ENCODE results near the gene HMG20A.

Gene HMG20A

DNA sequence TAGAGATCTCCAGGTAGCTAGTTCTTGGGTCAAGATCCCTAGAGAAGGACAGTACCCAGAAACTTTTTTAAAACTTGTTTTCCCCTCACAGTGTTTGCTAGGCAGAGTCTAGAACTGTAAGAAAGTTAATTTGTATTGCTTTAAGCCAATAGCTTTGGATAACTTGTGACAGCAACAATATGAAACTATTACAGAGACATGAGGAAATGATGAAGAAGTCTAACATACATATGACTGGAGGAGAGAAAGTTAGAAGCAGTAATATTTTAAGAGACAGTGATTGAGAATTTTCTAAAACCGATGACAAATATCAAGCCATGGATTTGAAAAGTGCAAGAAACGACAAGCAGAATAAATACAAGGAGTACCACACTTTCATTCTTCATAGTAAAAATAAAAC is 10.0 kb downstream of the HMG20A start:
- no peak for DNase-seq

GRCh38 chr15:77436822-77437221 is 16.1 kb downstream of the HMG20A start:
- no peak for DNase-seq

GRCh38 chr15:77437264-77437663 is 16.6 kb downstream of the HMG20A start:
- DNase-seq = no peak

DNA sequence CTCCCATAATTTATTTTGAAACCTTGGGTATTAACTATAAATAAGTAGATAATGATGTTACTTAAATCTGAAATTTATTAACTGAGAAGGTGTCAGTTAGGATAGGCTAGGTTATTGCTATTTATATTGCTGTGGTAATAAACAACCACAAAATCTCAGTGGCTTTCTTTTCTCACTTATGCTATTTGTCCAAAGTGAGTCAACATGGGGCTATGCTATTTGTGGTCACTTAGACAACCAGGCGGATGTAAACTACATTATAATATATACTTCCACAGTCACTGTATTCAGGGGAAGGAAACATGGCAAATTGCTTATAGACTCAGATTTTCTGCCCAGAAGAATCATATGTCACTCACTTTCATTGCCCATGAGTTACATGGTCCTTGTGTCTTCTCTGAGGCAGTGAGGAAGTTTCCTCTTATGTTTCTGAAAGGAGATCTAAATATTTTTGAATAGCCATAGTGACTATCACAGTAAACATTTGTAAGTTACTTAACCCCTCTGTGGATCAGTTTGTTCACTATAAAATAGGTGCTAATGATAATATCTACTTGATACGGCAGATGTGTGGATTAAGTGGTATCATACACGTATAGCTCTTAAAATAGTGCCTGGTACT is 19.8 kb downstream of the HMG20A start:
- DNase-seq = no peak

DNA sequence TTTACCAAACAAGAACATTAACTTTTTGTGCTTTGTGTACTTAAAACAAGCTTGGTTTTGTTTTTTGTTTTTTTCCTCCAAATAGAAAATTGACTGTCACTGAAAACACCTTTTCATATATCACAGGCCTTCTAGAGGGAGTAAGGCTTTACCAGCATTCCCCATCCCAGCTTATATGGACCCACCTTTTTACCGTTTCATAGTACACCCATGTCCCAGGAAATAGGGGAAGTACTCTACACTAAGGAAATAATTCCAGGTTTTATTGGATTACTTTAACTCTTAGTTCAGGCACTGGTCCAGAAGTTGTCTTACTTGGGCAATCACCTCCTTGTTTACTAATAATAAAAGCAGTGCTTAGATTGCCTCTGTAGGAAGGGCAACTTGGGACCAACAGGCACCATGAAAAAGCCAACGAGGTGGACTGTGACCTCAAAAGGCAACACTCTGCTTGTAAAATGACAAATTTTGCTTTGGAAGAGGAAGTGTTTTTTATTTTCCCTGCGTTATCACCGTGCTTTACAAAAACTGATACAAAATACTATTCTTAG is 26.2 kb downstream of the HMG20A start:
- DNase-seq = no peak

DNA sequence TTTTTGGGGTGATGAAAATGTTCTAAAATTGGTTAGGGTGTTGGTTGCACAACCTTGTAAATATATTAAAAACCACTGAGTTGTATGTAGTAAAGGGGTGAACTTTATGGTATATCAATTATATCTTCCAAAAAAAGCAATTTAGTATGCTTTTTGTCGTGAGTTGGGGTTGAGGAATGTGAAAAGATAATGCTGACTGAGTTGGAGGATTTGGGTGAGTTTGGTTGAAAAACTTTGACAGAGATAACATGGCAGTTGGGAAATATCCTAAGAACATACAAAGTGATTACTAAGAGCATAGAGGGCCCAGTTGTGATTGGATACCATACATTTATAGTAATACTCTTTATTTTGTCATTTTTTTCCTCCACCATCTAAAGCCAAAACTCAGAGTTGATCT is 33.6 kb downstream of the HMG20A start:
- no peak for DNase-seq

GRCh38 chr15:77454951-77455350 is 34.3 kb downstream of the HMG20A start:
- DNase-seq = no peak

DNA sequence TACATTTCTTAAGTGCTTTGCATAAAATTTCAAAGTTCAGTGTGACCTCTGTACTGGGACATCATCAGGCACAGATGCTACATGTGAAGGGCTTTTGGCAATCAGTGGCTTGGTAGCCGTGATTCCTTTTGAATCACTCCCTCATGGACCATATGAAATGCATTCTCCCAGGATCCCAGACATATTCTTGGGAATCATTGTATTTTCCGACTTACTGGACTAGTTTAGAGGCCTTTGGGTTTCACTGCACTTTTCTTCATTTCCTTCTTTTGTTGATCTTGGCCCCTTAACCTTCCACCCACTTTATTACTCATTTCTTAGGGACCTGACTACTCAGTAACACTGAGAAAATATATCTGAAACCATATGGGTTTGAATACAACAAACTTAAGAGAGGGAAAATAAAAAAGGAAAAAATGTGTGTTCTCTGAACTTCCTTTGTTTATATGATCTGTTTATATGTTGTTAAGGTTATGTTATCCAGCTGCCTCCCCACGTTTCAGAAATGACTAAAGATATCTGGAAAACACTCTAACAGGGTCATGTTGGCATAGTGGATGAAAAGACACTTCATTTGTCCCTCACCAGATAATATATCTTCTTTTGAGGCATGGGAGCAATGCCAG is 35.1 kb downstream of the HMG20A start:
- DNase-seq = no peak

DNA sequence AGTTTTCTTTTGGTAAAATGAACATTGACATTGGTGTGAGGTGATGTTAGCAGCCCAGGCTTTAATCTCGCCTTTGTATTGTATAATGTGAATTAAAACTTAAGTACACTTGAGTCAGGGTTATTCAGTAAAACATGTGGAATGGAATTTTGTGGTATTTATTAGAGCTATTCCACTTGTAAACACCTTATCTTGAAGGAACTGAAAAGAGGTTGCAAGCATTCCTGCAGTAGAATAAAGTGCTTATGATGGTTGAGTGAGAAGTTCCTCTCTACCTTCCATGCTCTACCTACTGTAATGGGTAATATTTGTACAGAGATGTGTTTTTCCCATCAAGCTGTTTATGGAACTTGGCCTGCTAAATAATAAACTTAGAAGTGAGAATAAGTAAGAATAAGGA is 36.1 kb downstream of the HMG20A start:
- no peak for DNase-seq

DNA sequence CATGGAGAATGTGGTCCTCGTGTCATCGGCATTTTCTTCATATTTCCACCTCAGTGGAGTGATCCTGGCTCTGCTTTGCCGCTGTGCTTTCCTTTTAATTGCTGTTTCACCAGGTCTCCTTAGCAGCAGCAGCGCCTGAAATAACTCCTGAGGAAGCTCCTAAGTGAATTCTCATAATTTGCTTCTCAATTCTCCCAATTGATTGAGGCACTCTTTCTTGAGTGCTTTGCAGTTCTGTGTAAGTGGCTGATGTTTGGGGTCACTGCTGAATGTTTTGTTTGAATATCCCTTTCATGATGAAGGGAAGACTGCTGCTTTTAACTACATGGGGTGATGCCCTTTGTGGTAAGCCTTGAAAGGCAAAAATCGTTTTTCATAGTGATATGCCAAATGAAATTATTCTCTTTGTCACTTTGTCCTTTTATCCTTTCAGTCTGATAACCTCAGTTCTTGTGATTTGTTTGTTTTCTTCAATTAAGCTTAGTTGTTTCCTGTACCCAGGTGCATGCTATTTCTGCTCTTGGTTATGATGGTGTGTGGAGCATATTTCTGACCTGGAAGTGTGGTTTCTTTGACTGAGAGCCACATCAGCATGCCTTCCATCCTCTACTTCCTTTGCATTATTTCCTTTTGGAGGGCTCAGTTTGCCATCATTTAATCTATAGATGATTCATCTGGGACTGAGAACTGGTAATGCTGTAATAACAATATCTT is 36.7 kb downstream of the HMG20A start:
- DNase-seq = no peak

DNA sequence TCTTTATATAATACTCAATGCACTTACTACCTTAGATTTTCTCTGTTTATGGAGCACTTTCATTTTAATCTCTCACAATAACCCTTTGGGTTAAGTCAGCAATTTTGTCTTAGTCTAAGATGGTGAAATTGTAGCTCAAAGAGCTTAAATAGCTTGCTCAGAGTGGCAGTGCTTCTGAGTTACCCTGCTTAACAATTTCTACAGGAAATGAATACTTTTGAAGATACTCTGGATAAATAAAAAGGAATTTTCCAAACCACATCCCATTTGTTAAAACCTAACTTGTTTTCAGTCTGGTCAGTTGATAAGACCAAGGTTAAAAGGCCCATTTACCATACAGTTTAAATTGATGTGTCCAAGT is 37.2 kb downstream of the HMG20A start:
- no peak for DNase-seq

DNA sequence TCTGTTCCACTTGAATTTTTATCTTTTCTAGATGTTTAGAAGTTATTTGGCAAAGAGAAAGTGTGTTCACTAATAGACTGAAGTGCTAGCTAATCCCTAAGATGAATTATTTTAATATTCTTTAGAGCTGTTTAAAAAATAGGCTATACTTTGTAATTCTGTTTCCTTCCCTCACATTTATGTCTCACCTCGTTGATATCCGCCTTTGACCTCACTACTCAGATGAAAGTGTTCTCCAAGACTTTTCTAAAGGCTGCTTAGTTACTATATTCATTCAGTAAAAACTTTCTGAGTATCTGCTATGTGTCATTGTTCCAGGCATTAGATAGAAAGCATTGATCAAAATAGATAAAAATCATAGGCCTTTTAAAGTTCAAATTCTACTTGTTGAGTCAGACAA is 38.3 kb downstream of the HMG20A start:
- no peak for DNase-seq

DNA sequence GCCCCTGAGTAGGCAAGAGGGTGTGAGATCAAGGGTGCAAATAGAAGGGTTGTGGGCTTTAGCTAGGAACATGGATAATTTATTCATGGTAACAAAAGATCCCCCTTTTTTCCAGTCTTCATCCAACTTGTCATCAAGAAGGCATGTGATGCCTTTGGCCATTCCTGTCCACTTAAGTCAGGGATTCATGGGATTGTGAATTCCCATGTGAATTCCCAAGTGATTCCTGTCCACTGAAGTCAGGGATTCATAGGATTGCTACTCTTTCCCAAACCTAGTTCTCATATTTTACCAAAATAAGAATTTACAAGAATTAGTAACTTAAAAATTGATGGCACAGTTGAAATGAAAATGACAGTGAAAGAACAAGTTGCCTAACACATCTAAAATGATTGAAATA is 40.8 kb downstream of the HMG20A start:
- DNase-seq = no peak

GRCh38 chr15:77464129-77464865 is 43.6 kb downstream of the HMG20A start:
- no peak for DNase-seq

GRCh38 chr15:77466521-77466920 is 45.8 kb downstream of the HMG20A start:
- no peak for DNase-seq

DNA sequence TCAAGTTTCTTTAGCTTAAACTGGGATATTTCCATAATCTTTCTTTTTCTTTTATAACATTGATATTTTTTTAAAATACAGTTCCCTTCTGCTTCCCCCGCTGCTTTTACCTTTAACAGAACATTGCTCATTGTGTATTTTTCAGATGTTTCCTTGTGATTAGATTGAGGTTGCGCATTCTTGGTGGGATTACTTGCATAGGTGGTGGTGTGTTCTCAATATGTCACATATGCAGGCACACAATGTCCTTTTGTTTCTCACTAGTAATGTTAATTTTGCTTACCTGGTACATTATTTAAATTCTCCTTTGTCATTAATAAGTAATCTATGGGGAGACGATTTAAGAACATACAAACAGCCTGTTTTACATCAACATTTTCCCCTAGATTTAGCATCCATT is 48.2 kb downstream of the HMG20A start:
- DNase-seq = no peak

DNA sequence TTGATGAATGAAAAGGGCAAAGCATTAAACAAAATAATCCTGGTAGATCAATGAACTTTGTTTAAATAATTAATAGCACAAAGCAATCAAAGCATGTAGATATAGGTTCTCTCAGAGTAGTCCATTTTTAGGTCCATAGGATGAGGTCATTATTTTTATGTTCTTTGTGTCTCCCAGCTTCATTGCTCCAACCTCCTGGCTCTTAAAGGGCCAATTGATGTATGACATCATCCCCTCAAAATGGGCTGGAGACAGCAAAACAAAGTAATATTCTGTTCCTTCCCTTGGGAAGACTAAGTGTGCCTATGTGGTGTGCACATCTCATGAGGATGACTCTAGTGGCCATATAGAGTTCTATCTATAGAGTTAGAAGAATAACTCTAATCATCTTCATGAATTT is 49.5 kb downstream of the HMG20A start:
- DNase-seq = no peak

DNA sequence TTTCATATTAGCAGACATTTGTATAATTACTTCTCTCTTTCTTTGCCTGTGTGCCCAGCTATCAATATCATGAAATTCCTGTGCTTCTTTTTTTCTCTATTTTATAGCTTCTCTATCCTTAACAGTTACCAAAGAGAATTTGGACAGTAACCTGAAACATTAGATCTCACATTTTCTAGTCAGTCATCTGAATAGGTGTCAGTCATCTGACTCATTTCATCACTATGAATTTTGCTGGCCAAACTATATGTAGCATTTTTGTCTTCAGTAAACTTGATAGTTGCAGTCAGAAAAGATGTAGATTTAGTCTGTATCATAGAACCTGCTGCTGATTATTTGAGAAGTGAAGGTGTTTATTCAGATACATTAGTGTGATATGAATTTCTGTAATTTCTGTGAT is 52.6 kb downstream of the HMG20A start:
- DNase-seq = no peak

GRCh38 chr15:77474310-77474988 is 53.8 kb downstream of the HMG20A start:
- no peak for DNase-seq

DNA sequence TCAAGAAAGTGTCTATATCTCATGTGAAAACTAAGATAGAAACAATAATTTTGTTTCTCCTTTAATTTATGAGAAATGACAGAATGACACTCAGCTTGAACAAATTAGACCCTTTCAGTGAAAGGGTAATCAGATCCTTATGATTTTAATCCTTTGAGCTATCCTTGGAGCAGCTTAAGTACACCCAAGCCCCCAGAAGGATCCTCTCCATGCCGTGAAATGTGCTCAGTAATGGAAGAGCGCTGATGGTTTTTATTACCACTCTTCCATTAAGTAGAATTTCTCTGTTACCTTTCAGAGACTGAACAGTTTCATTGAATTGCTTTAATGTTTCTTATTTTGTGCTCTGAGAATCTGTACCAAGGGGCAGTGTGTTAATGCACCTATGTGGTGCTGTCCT is 54.3 kb downstream of the HMG20A start:
- no peak for DNase-seq

GRCh38 chr15:77475898-77476297 is 55.2 kb downstream of the HMG20A start:
- DNase-seq = no peak

- no peak for DNase-seq
Measured at GRCh38 chr15:77476995-77477394, 56.3 kb downstream of the HMG20A start.

- DNase-seq = no peak
Measured at GRCh38 chr15:77478051-77478450, 57.4 kb downstream of the HMG20A start.
